ENCODE data around the gene PAH. TPM values are rescaled to one million over a fixed set of nuclear protein-coding genes. Genes with fewer than 3 reads are reported as not detected.

PAH gene
- total and polyA plus RNA-seq, 10 of the 15 experiments (the other 5 are each of a cell fraction or from before 2014, with no cell fraction given): 0.20 to 4.8 (median 0.55) TPM; not detected in 1

- TF ChIP-seq NKRF (conservative IDR thresholded peaks at IDR 0.05): no peak
- no peak for TF ChIP-seq FOXM1 (IDR thresholded peaks at IDR 0.05; ENCODE audit: low read depth, low read length)
Measured at GRCh38 chr12:102821149-102821548, 95.9 kb downstream of the PAH start (continued).

DNA sequence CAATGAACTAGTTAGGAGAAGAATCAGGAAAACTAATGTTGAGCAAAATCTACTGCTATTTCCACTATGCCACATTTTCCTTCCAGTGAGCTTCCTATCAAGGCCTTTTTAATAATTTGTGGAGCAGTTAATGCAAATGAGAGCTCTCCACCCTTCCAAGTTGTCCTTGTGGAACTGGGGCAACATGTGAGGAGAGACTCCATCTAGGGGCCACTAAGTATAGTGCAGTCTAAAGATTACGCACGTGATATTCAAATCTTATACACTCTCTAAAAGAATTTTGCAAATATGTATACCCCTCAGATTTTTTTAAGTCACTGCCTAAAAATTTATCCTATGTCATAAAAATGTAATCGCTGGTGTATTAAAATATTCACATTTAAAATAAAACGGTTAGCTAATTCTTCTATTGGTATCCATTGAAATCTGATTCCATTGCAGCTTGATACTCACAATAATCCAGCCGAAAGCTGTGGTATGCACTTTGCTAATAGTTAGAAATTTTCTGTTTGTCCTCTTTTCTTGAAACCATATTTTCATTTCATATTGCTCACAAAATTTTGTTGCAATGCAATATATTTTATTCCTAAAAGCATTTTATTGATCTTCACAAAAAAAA lies 100.1 kb downstream of the PAH start:
- ChIA-PET CTCF (interaction anchor here (0.6 to 3.0 kb wide), 35 partner anchors 10 to 1144 kb away, joined by 3 to 19 read pairs (median 4); no protein-coding TSS in a partner anchor), POLR2A (no interaction called here), SMC1A (ENCODE audit: uncharacterized antibody, unreplicated experiment) (interaction anchor here (0.7 to 1.6 kb wide), 8 partner anchors 31 to 877 kb away, joined by 3 to 10 read pairs (median 4); no protein-coding TSS in a partner anchor), RAD21 (ENCODE audit: unreplicated experiment) (interaction anchor here (0.8 to 1.5 kb wide), 4 partner anchors 49 to 114 kb away, joined by 3 to 5 read pairs (median 4); no protein-coding TSS in a partner anchor)
- Histone ChIP-seq H3K4me1 (ENCODE audit: control insufficient read depth, insufficient read depth, low read length) (no peaks in the 10 kb centered on the region), H3K27ac (ENCODE audit: control insufficient read depth, insufficient read depth) (no peak overlapping the region), H3K9ac (ENCODE audit: control insufficient read depth, insufficient read depth, low read length) (no peak overlapping the region), H3K4me2 (ENCODE audit: control insufficient read depth, insufficient read depth) (no peak overlapping the region), H3K9me3 (replicated peaks; ENCODE audit: control insufficient read depth, insufficient read depth, low read length) (no peaks in the 10 kb centered on the region), H3K36me3 (ENCODE audit: control insufficient read depth in 2 of 2, insufficient read depth in 2 of 2, low read length in 1 of 2) (no peaks in the 10 kb centered on the region), H3K79me2 (ENCODE audit: control insufficient read depth, insufficient read depth, low read length) (no peaks in the 10 kb centered on the region), H2AFZ (ENCODE audit: control insufficient read depth, low read depth, low read length) (no peak overlapping the region), H4K20me1 (ENCODE audit: control insufficient read depth, insufficient read depth) (no peaks in the 10 kb centered on the region), H3K27me3 (replicated peaks in 1 of 2; ENCODE audit: control insufficient read depth in 2 of 2, insufficient read depth in 2 of 2, low read length in 1 of 2) (no peaks in the 10 kb centered on the region; a peak in 1 of 4 replicates), H3K4me3 (no peak overlapping the region)
- DNase-seq (ENCODE audit: low read depth, low spot score) (no peak), ATAC-seq (peak; percentile 76), FAIRE-seq (peak; percentile 69)
- TF ChIP-seq SMC3 (IDR thresholded peaks at IDR 0.05; ENCODE audit: borderline replicate concordance, low read length) (peak; percentile 42; the same call in 1 of the 2 replicates), TBL1XR1 (IDR thresholded peaks at IDR 0.05; ENCODE audit: low read depth, low read length) (no peak), MYB (IDR thresholded peaks at IDR 0.05; ENCODE audit: borderline replicate concordance, low read depth, low read length) (no peak), BHLHE40 (IDR thresholded peaks at IDR 0.05; ENCODE audit: borderline replicate concordance in 1 of 2, low read depth in 2 of 2, low read length in 1 of 2) (peak; percentile 90 to 94), TCF12 (IDR thresholded peaks at IDR 0.05; ENCODE audit: low read depth, low read length) (no peak), RAD21 (IDR thresholded peaks at IDR 0.05; ENCODE audit: insufficient read depth, low read depth, low read length) (peak; percentile 49), CTCF (IDR thresholded peaks at IDR 0.05 in 2 of 3, conservative IDR thresholded peaks at IDR 0.05 in 1 of 3; ENCODE audit: control insufficient read depth in 2 of 3, extremely low read depth in 1 of 3, insufficient read depth in 1 of 3, low read depth in 3 of 3, low read length in 3 of 3) (peak; percentile 53 to 61 (median 60)), RAD51 (IDR thresholded peaks at IDR 0.05) (peak; percentile 27; the same call in 1 of the 2 replicates)
- intact Hi-C loops (cut with micrococcal nuclease; ENCODE audit: unreplicated experiment) (loop anchor here (10.0 kb wide), 2 partner anchors 722 to 1042 kb away; no protein-coding TSS in a partner anchor), in situ Hi-C loops (cut with MboI) (no loop called here)
- no TSS peak for BruUV-seq (replicated peaks)
- 3% methylated on average over 5 of the region's 5 CpGs for WGBS (ENCODE audit: insufficient coverage, insufficient replicate concordance, low lambda C conversion rate, missing lambda C conversion rate)

All from GM12878 (cell line).